A673 (cell line): ENCODE data around the gene SLC23A2. TPM values are rescaled to one million over a fixed set of nuclear protein-coding genes. Genes with fewer than 3 reads are reported as not detected.

Source experiments
- BruUV-seq: library from RNA; stranded (reverse); fragments of 400-500 nt; replicated peaks from 2 replicates; lab custom pipeline; 2021; lab: Mats Ljungman, UMichigan
- CTCF ChIA-PET: fragments of 300-600 bp; sonication (Branson Sonifier 250); formaldehyde crosslinking; loops from one replicate; lab custom pipeline; 2022; ENCODE audit warnings: antibody characterized with exemption; lab: Charles Lee
- POLR2A ChIA-PET: fragments of 300-600 bp; sonication (Branson Sonifier 250); formaldehyde crosslinking; loops from one replicate; lab custom pipeline; 2022; ENCODE audit warnings: antibody characterized with exemption; ENCODE audit not compliant: low non-redundant PET; lab: Charles Lee
- DNase-seq: peaks from one replicate; pipeline ENCODE4 v3.0.0-alpha.2; 2015; ENCODE audit warnings: low spot score
- H3K27ac ChIP-seq: fragments of 200-600 bp; sonication (generic); 2 replicates; pipeline ENCODE4 v1.5.1; 2016; ENCODE audit warnings: mixed run types, low read depth, mild to moderate bottlenecking, mixed read lengths, antibody characterized with exemption, low read length; ENCODE audit not compliant: poor library complexity, severe bottlenecking
- H3K27me3 ChIP-seq: fragments of 200-600 bp; sonication (generic); replicated peaks from 2 replicates; pipeline ENCODE4 v1.6.1; 2017; ENCODE audit warnings: mixed run types, low read depth, mild to moderate bottlenecking, mixed read lengths, antibody characterized with exemption, low read length; ENCODE audit not compliant: insufficient read depth, poor library complexity
- H3K36me3 ChIP-seq: fragments of 200-600 bp; sonication (generic); 2 replicates; pipeline ENCODE4 v1.6.1; 2016; ENCODE audit warnings: mixed run types, mild to moderate bottlenecking, mixed read lengths, antibody characterized with exemption, low read length; ENCODE audit not compliant: insufficient read depth, poor library complexity, severe bottlenecking
- H3K4me1 ChIP-seq: fragments of 200-600 bp; sonication (generic); 2 replicates; pipeline ENCODE4 v1.6.1; 2017; ENCODE audit warnings: mixed run types, mild to moderate bottlenecking, mixed read lengths, antibody characterized with exemption, low read length; ENCODE audit not compliant: insufficient read depth, poor library complexity, severe bottlenecking
- H3K4me3 ChIP-seq: fragments of 200-600 bp; sonication (generic); 2 replicates; pipeline ENCODE4 v1.5.1; 2016; ENCODE audit warnings: low read depth, mixed run types, mild to moderate bottlenecking, mixed read lengths, low read length; ENCODE audit not compliant: poor library complexity, severe bottlenecking
- H3K9me3 ChIP-seq: fragments of 200-600 bp; sonication (generic); 2 replicates; pipeline ENCODE4 v1.6.1; 2016; ENCODE audit warnings: mixed run types, low read depth, mild to moderate bottlenecking, mixed read lengths, antibody characterized with exemption, low read length; ENCODE audit not compliant: poor library complexity, severe bottlenecking
- CTCF ChIP-seq: fragments of 300-800, 200-600 bp; sonication (generic); conservative IDR thresholded peaks from 2 replicates; pipeline ENCODE4 v1.5.1; 2017; ENCODE audit warnings: low read depth, mild to moderate bottlenecking, antibody characterized with exemption, low read length, moderate library complexity, mixed read lengths
- EZH2 ChIP-seq: fragments of 200-600 bp; sonication (generic); IDR thresholded peaks from 2 replicates; pipeline ENCODE4 v1.6.1; 2017; ENCODE audit warnings: borderline replicate concordance, low read depth, mild to moderate bottlenecking, mixed read lengths, antibody characterized with exemption, low read length; ENCODE audit not compliant: poor library complexity, severe bottlenecking
- intact Hi-C: fragments of 100-400 bp; cut with micrococcal nuclease; formaldehyde crosslinking; loops from one replicate; pipeline ENCODE4 v1.10.0; 2022; ENCODE audit not compliant: unreplicated experiment
- total RNA-seq: library from RNA; stranded (reverse); gene quantifications from 2 replicates; pipeline ENCODE4 v1.2.3, GENCODE V29; 2021

Gene SLC23A2
- total RNA-seq, 1 experiment from 2014 or later: 29.4 TPM

DNA sequence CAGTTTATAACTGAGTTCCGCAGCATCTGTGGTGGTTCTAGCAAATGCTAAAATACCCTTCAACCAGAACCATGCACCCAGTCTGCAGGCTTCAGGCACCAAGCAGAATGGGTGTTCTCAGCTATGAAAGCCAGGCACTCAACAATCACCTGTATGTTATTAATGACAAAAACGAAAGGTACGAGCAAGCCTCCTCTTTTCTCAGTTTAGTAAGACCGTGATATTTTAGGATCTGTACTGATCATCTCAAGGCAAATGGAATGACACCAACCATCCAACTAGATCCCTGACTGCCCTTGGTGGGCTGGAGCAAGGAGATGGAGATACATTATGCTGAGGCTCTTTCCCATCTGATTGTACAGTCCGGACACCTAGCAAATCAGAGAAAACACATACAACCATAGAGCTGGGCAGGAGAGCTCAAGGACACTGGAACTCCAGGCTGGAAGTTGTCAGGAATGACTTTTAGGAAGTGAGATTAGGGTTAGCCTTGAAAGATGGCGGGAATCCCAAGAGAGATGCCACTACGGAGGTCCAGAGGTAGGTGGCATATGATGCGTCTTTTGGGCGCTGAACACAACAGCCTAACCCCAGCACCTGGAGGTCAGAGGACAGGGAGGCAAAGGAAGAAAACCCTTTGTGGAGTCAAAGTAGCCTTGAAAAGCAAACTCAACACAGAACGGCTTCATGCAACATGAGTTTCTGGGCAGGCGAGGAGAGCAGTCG, 33.4 kb downstream of the SLC23A2 start:
- no TSS peak for BruUV-seq
- Histone ChIP-seq H3K27ac (no peak overlapping the region), H3K4me1 (no peaks in the 10 kb centered on the region), H3K36me3 (no peaks in the 10 kb centered on the region), H3K4me3 (no peak overlapping the region), H3K27me3 (no peaks in the 10 kb centered on the region), H3K9me3 (no peaks in the 10 kb centered on the region)
- intact Hi-C loops: loop anchor here (10.0 kb wide), 2 partner anchors 127 to 227 kb away; no protein-coding TSS in a partner anchor
- no peak for DNase-seq
- TF ChIP-seq CTCF (no peak), EZH2 (no peak)
- POLR2A ChIA-PET: no interaction called here
- CTCF ChIA-PET: no interaction called here

DNA sequence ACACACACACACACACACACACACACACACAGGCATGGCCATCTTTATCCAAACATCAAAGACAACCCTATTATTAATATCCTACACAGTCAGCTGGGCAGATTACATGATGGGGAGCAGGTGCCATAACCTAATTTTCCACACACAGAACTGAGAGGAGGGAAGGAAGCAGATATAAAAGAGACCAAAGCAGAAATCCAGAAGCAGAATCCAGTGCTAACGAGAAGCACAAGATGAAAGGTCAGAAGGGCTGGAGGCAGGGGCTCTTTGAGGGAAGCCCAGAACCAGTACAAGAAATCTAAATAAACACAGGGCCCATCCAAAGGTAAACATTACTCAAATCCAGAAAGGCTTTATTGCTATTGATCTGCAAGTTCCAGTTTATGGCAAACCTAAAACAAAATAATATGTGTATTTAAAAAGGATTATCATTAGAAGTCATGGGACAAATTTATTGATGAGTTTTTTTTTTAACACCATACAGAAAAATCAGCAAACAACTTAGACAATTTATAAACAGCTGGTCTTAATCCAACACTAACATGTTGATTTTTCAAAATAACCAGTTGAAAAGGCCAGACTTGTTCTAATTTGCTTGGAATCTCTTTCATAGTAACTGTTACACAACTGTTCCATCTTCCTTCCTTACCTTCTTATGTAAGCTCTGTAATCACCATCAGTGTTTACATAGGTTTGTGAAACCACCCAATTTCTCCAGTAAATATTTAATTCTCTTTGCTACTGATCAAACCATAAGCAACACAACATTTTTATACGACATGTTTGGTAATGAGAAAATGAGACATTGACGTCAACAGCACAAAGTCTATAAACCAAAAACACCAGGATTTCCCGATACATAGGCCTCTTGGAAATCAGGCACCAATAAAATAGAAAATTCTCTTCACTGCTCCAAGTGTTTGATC, 34.2 kb downstream of the SLC23A2 start:
- H3K27ac ChIP-seq: no peak overlapping the region
- no peaks in the 10 kb centered on the region for H3K36me3 ChIP-seq
- TF ChIP-seq CTCF (no peak), EZH2 (no peak)
- no peaks in the 10 kb centered on the region for H3K9me3 ChIP-seq
- H3K4me1 ChIP-seq: no peaks in the 10 kb centered on the region
- intact Hi-C loops: loop anchor here (10.0 kb wide), 2 partner anchors 128 to 228 kb away; no protein-coding TSS in a partner anchor
- POLR2A ChIA-PET: no interaction called here
- CTCF ChIA-PET: no interaction called here
- H3K4me3 ChIP-seq: no peak overlapping the region
- DNase-seq: no peak
- no peaks in the 10 kb centered on the region for H3K27me3 ChIP-seq
- no TSS peak for BruUV-seq

DNA sequence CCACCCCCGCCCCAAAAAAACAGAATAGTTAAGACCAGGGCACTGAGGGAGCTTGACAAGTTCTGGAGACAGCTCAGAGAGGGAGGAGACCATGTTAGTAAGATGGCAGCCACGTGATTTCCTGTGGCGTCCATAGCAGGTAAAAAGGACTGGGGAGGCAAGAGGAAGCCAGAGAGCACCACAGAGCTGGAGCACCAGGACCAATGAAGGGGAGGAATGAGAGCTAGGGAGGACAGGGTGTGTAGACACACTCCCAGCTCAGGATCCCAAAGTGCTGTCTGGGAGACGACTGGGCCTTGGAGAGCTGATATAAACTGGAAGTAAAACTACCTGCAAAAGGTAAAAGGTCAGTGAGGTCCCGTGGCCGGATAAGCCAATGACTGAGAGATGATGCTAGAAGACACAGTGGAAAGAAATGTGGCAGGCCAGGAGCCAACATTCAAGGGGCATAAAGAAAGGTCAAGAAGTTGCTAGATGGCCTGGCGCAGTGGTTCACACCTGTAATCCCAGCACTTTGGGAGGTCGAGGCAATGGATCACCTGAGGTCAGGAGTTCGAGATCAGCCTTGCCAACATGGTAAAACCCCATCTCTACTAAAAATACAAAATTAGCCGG, 39.0 kb downstream of the SLC23A2 start:
- BruUV-seq: no TSS peak
- CTCF ChIA-PET: no interaction called here
- TF ChIP-seq EZH2 (no peak), CTCF (no peak)
- POLR2A ChIA-PET: no interaction called here
- Histone ChIP-seq H3K36me3 (no peaks in the 10 kb centered on the region), H3K4me3 (no peak overlapping the region), H3K27ac (no peak overlapping the region), H3K4me1 (no peaks in the 10 kb centered on the region), H3K27me3 (no peaks in the 10 kb centered on the region), H3K9me3 (no peaks in the 10 kb centered on the region)
- intact Hi-C loops: loop anchor here (10.0 kb wide), 2 partner anchors 132 to 232 kb away; no protein-coding TSS in a partner anchor
- DNase-seq: no peak
